ENCODE data around the gene YPEL1. TPM values are rescaled to one million over a fixed set of nuclear protein-coding genes. Genes with fewer than 3 reads are reported as not detected.
"Not testable (repeated sequence)": the region's sequence is repeated elsewhere in the genome, so short reads cannot be mapped to it uniquely, and the experiment has no call there.

YPEL1 gene
- total RNA-seq, 2 experiments from 2014 or later, result 0.99 to 1.2 TPM

GRCh38 chr22:21718499-21718898, 17.1 kb downstream of the YPEL1 start:
- TF ChIP-seq CTCF (IDR thresholded peaks at IDR 0.05), result no peak
- Mint-ChIP-seq H3K4me3 (no peak overlapping the region), H3K27me3 (no peaks in the 10 kb centered on the region), H3K9me3 (no peaks in the 10 kb centered on the region), H3K36me3 (ENCODE audit: low read depth) (no peaks in the 10 kb centered on the region), H3K27ac (no peak overlapping the region), H3K4me1 (ENCODE audit: low read depth) (peaks cover 4% of the 10 kb centered on the region)
- ChIA-PET CTCF (interaction anchor here (0.9 to 1.5 kb wide), 2 partner anchors 220 to 234 kb away, joined by 3 to 5 read pairs; partner anchors contain the start of gene PPM1F), POLR2A (no interaction called here)
- intact Hi-C loops (cut with micrococcal nuclease), result loop anchor here (5.0 kb wide), 1 partner anchor 51 kb away; the partner anchor contains the start of gene PPIL2
- ATAC-seq (no peak), DNase-seq (no peak)

GRCh38 chr22:21716395-21717122, 19.0 kb downstream of the YPEL1 start:
- ATAC-seq; H3K4me1 Mint-ChIP-seq (ENCODE audit: low read depth); DNase-seq; H3K27ac Mint-ChIP-seq; H3K4me3 Mint-ChIP-seq; H3K27me3 Mint-ChIP-seq; POLR2A ChIA-PET; H3K36me3 Mint-ChIP-seq (ENCODE audit: low read depth); H3K9me3 Mint-ChIP-seq: not testable (repeated sequence)
- CTCF ChIA-PET, result interaction anchor here (0.7 kb wide), 1 partner anchor 10 kb away, joined by 3 read pairs; no protein-coding TSS in a partner anchor
- intact Hi-C loops (cut with micrococcal nuclease), result loop anchor here (5.0 kb wide), 1 partner anchor 49 kb away; the partner anchor contains the start of gene PPIL2

GRCh38 chr22:21714786-21715185, 20.8 kb downstream of the YPEL1 start:
- H3K27ac Mint-ChIP-seq, result no peak overlapping the region
- intact Hi-C loops (cut with micrococcal nuclease), result loop anchor here (5.0 kb wide), 2 partner anchors 47 to 223 kb away; partner anchors contain the start of gene PPIL2
- no peaks in the 10 kb centered on the region for H3K9me3 Mint-ChIP-seq
- no peak for TF ChIP-seq CTCF (IDR thresholded peaks at IDR 0.05)
- H3K4me1 Mint-ChIP-seq (ENCODE audit: low read depth), result peaks cover 9% of the 10 kb centered on the region
- H3K4me3 Mint-ChIP-seq, result no peak overlapping the region
- POLR2A ChIA-PET, result no interaction called here
- ATAC-seq (no peak), DNase-seq (no peak)
- CTCF ChIA-PET, result interaction anchor here (1.1 to 2.3 kb wide), 2 partner anchors 12 to 237 kb away, joined by 4 to 6 read pairs; partner anchors contain the start of gene PPM1F
- H3K36me3 Mint-ChIP-seq (ENCODE audit: low read depth), result no peaks in the 10 kb centered on the region
- H3K27me3 Mint-ChIP-seq, result no peaks in the 10 kb centered on the region

DNA sequence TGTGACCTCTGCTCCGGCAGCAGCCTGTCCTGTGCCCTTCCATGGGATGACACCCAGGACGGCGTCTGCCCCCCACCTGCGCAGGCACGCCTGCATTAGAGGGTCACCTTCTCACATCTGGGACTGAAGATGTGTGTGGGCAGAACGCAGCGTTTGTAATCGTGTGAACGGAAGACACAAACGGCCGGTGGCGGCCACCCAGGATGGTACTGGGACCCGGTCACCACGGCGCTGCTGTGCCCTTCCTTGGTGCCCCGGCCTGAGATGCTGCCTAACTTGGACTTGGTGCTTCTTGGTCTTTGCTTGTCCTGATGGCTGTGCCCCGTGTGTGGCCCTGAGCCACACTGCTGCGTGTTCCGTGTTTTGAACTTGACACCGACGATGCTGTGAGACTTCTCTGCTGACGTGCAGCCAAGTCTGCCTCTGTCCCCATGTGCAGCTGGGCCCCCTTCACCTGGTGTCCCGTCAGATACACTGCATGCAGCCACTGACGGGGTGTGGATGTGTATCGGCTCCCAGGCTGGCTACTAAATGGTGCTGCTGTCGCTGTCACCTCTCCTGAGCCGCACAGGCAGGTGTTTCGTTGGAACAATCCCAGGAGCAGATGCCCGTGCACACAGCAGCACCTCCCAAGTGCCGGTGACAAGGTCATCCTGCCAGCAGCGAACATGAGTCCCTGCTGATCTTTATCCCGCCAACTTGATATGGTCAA, 21.4 kb downstream of the YPEL1 start:
- intact Hi-C loops (cut with micrococcal nuclease), result loop anchor here (5.0 kb wide), 1 partner anchor 223 kb away; no protein-coding TSS in a partner anchor
- no peaks in the 10 kb centered on the region for H3K27me3 Mint-ChIP-seq

More for the DNA sequence above, 21.4 kb downstream of the YPEL1 start:
- peaks cover 9% of the 10 kb centered on the region for H3K4me1 Mint-ChIP-seq (ENCODE audit: low read depth)
- POLR2A ChIA-PET, result no interaction called here
- TF ChIP-seq CTCF (IDR thresholded peaks at IDR 0.05), result no peak
- H3K4me3 Mint-ChIP-seq, result no peak overlapping the region
- no peaks in the 10 kb centered on the region for H3K36me3 Mint-ChIP-seq (ENCODE audit: low read depth)
- H3K27ac Mint-ChIP-seq, result no peak overlapping the region
- DNase-seq (no peak), ATAC-seq (no peak)
- no peaks in the 10 kb centered on the region for H3K9me3 Mint-ChIP-seq
- CTCF ChIA-PET, result interaction anchor here (0.5 to 2.3 kb wide), 14 partner anchors 12 to 239 kb away, joined by 3 to 8 read pairs (median 3); partner anchors contain the start of gene PPM1F

Data from activated CD8-positive, alpha-beta T cell treated with anti-CD3 and anti-CD28 coated beads for 36 hours (primary cell).